HepG2 (cell line): ENCODE data around the gene DHX8. TPM values are rescaled to one million over a fixed set of nuclear protein-coding genes. Genes with fewer than 3 reads are reported as not detected.

Source experiments
- ATF1 ChIP-seq: IDR thresholded peaks from 2 replicates; pipeline ENCODE4 v1.6.1; 2016; ENCODE audit warnings: mild to moderate bottlenecking, control low read depth
- CC2D1A ChIP-seq: sonication (generic); formaldehyde crosslinking; IDR thresholded peaks from 2 replicates; pipeline ENCODE4 v1.8.1; 2023; ENCODE audit warnings: mild to moderate bottlenecking, missing genetic modification reagents
- E2F2 ChIP-seq: sonication (generic); formaldehyde crosslinking; IDR thresholded peaks from 2 replicates; pipeline ENCODE4 v1.4.0; 2020; ENCODE audit warnings: missing genetic modification reagents, borderline replicate concordance
- GLI4 ChIP-seq: sonication (generic); formaldehyde crosslinking; IDR thresholded peaks from 2 replicates; pipeline ENCODE4 v1.5.1; 2020; ENCODE audit warnings: missing genetic modification reagents, mild to moderate bottlenecking, moderate library complexity, borderline replicate concordance
- NFE2 ChIP-seq: sonication (generic); formaldehyde crosslinking; IDR thresholded peaks from 2 replicates; pipeline ENCODE4 v1.4.0; 2020; ENCODE audit warnings: missing genetic modification reagents
- NPAS2 ChIP-seq: sonication (generic); formaldehyde crosslinking; IDR thresholded peaks from 2 replicates; pipeline ENCODE4 v1.8.0; 2022; ENCODE audit warnings: mild to moderate bottlenecking, missing genetic modification reagents, borderline replicate concordance
- NR0B2 ChIP-seq: sonication (generic); formaldehyde crosslinking; IDR thresholded peaks from 2 replicates; pipeline ENCODE4 v1.4.0; 2020; ENCODE audit warnings: mild to moderate bottlenecking, missing genetic modification reagents
- SNAPC4 ChIP-seq: sonication (generic); formaldehyde crosslinking; IDR thresholded peaks from 2 replicates; pipeline ENCODE4 v1.4.0; 2020; ENCODE audit warnings: mild to moderate bottlenecking, missing genetic modification reagents
- ZBTB2 ChIP-seq: sonication (generic); formaldehyde crosslinking; IDR thresholded peaks from 2 replicates; pipeline ENCODE4 v1.8.0; 2022; ENCODE audit warnings: low read depth, missing genetic modification reagents
- ZBTB34 ChIP-seq: sonication (generic); formaldehyde crosslinking; IDR thresholded peaks from 2 replicates; pipeline ENCODE4 v1.8.0; 2022; ENCODE audit warnings: mild to moderate bottlenecking, missing genetic modification reagents
- ZNF431 ChIP-seq: sonication (generic); formaldehyde crosslinking; IDR thresholded peaks from 2 replicates; pipeline ENCODE4 v1.9.0; 2022; ENCODE audit warnings: missing genetic modification reagents, low read depth, mild to moderate bottlenecking, borderline replicate concordance
- ZNF614 ChIP-seq: IDR thresholded peaks from 2 replicates; pipeline ENCODE4 v1.6.1; 2018; ENCODE audit warnings: missing biosample characterization, missing genetic modification reagents, inconsistent platforms, borderline replicate concordance
- ZNF775 ChIP-seq: sonication (generic); formaldehyde crosslinking; IDR thresholded peaks from 2 replicates; pipeline ENCODE4 v1.4.0; 2020; ENCODE audit warnings: missing genetic modification reagents, mild to moderate bottlenecking, moderate library complexity, borderline replicate concordance
- ZNF782 ChIP-seq: sonication (generic); formaldehyde crosslinking; IDR thresholded peaks from 2 replicates; pipeline ENCODE4 v1.4.0; 2020; ENCODE audit warnings: missing genetic modification reagents, mild to moderate bottlenecking, borderline replicate concordance
- ZSCAN5A ChIP-seq: sonication (generic); formaldehyde crosslinking; IDR thresholded peaks from 2 replicates; pipeline ENCODE4 v1.8.0; 2022; ENCODE audit warnings: mild to moderate bottlenecking, missing genetic modification reagents, borderline replicate concordance
- polyA plus RNA-seq, 8 experiments: library from polyadenylated mRNA; depleted of rRNA in 3 of 8; stranded (reverse) in 7 of 8; unstranded in 1 of 8; fragments of >200 nt; fragmentation: Illumina TruSeq in 4 of 8; extraction: Trizol in 4 of 8; gene quantifications; 2 replicates each; pipeline versions ENCODE4 v1.2.1 to v1.2.3, GENCODE V29; 2011 to 2016; ENCODE audit warnings: low read depth in 4 of 8, missing spikeins in 1 of 8, mixed read lengths in 1 of 8; ENCODE audit not compliant: insufficient read depth in 1 of 8
- total RNA-seq, 5 experiments: library from RNA; depleted of rRNA; stranded (reverse); fragments of >200 nt; fragmentation: Illumina TruSeq; extraction: Trizol; gene quantifications; 2 replicates each; pipeline ENCODE4 v1.2.3, GENCODE V29; 2016; ENCODE audit warnings: low read depth in 1 of 5

The DHX8 gene
- total and polyA plus RNA-seq, 2 of the 13 experiments (the other 11 are each of a cell fraction or from before 2014, with no cell fraction given), result 24.8 to 48.9 TPM

GRCh38 chr17:43543771-43544575 lies 60.2 kb downstream of the DHX8 start (continued):
- TF ChIP-seq ZSCAN5A (CRISPR knock-in tag) (peak; percentile 54; the same call in 1 of the 2 replicates), ZBTB2 (CRISPR knock-in tag) (peak; percentile 18; the same call in 1 of the 2 replicates), E2F2 (CRISPR knock-in tag) (no peak), ZNF782 (CRISPR knock-in tag) (no peak), NR0B2 (0 out of 2 replicates have a peak, but pooled peaks have one; percentile 31), ZNF431 (CRISPR knock-in tag) (no peak; the same call in 1 of the 2 replicates), ATF1 (CRISPR knock-in tag) (no peak), SNAPC4 (no peak), GLI4 (CRISPR knock-in tag) (peak; percentile 71; the same call in 1 of the 2 replicates), ZNF614 (CRISPR knock-in tag) (no peak), CC2D1A (0 out of 2 replicates have a peak, but pooled peaks have one; percentile 72), NPAS2 (CRISPR knock-in tag) (0 out of 2 replicates have a peak, but pooled peaks have one; percentile 64), NFE2 (CRISPR knock-in tag) (no peak), ZNF775 (peak; percentile 30; the same call in 1 of the 2 replicates), ZBTB34 (CRISPR knock-in tag) (0 out of 2 replicates have a peak, but pooled peaks have one; percentile 11)
